ENCODE results near the gene SLC37A4. TPM values are rescaled to one million over a fixed set of nuclear protein-coding genes. Genes with fewer than 3 reads are reported as not detected.

The SLC37A4 gene
- total RNA-seq, 4 donors from 2014 or later: 18.2 to 253 (median 209) TPM

- Histone ChIP-seq H3K27me3 (no peaks in the 10 kb centered on the region), H3K27ac (peak overlapping the region in 2 of 4 donors; percentile 76 to 88), H3K4me1 (peaks cover 0 to 75% (median 9%) of the 10 kb centered on the region in 4 donors), H3K36me3 (peaks cover 0 to 50% (median 0%) of the 10 kb centered on the region in 3 donors), H3K4me3 (peak overlapping the region in 2 of 4 donors; percentile 75 to 81), H3K9me3 (no peaks in the 10 kb centered on the region)
- no peak for DNase-seq
- TF ChIP-seq POLR2A (IDR thresholded peaks at IDR 0.05) (no peak), CTCF (IDR thresholded peaks at IDR 0.05) (no peak)
Measured at GRCh38 chr11:119025099-119025473, 5.6 kb downstream of the SLC37A4 start.

- no peak for TF ChIP-seq POLR2A (IDR thresholded peaks at IDR 0.05)
- TF ChIP-seq CTCF (IDR thresholded peaks at IDR 0.05): no peak
- H3K27me3 ChIP-seq: no peaks in the 10 kb centered on the region
- peaks cover 0 to 50% (median 0%) of the 10 kb centered on the region in 3 donors for H3K36me3 ChIP-seq
- no peaks in the 10 kb centered on the region for H3K9me3 ChIP-seq
- H3K4me3 ChIP-seq: peak overlapping the region in 2 of 4 donors; percentile 75 to 81
- peaks cover 0 to 77% (median 12%) of the 10 kb centered on the region in 4 donors for H3K4me1 ChIP-seq
- H3K27ac ChIP-seq: peak overlapping the region in 2 of 4 donors; percentile 76 to 88
- DNase-seq: no peak
Measured at GRCh38 chr11:119024430-119025098, 6.1 kb downstream of the SLC37A4 start.

- Histone ChIP-seq H3K27me3 (no peaks in the 10 kb centered on the region), H3K36me3 (peaks cover 0 to 50% (median 0%) of the 10 kb centered on the region in 3 donors), H3K27ac (peak overlapping the region in 2 of 4 donors; percentile 76 to 88), H3K4me1 (peaks cover 0 to 75% (median 14%) of the 10 kb centered on the region in 4 donors), H3K4me3 (no peak overlapping the region), H3K9me3 (no peaks in the 10 kb centered on the region)
- no peak for DNase-seq
- TF ChIP-seq CTCF (IDR thresholded peaks at IDR 0.05) (no peak), POLR2A (IDR thresholded peaks at IDR 0.05) (no peak)
Measured at GRCh38 chr11:119023741-119024140, 6.9 kb downstream of the SLC37A4 start.

- Histone ChIP-seq H3K27me3 (no peaks in the 10 kb centered on the region), H3K4me1 (peaks cover 0 to 75% (median 17%) of the 10 kb centered on the region in 4 donors), H3K9me3 (no peaks in the 10 kb centered on the region), H3K36me3 (peaks cover 0 to 47% (median 0%) of the 10 kb centered on the region in 3 donors), H3K4me3 (no peak overlapping the region), H3K27ac (peak overlapping the region in 2 of 4 donors; percentile 46 to 77)
- no peak for DNase-seq
- TF ChIP-seq POLR2A (IDR thresholded peaks at IDR 0.05) (no peak), CTCF (IDR thresholded peaks at IDR 0.05) (no peak)
Measured at GRCh38 chr11:119021631-119022030, 9.0 kb downstream of the SLC37A4 start.

- DNase-seq: no peak
- Histone ChIP-seq H3K36me3 (peaks cover 0 to 50% (median 4%) of the 10 kb centered on the region in 3 donors), H3K27ac (peak overlapping the region in 2 of 4 donors; percentile 97 to 99), H3K4me1 (peaks cover 0 to 73% (median 18%) of the 10 kb centered on the region in 4 donors), H3K4me3 (peak overlapping the region in 2 of 4 donors; percentile 87 to 95), H3K9me3 (no peaks in the 10 kb centered on the region), H3K27me3 (no peaks in the 10 kb centered on the region)
- TF ChIP-seq CTCF (IDR thresholded peaks at IDR 0.05) (no peak), POLR2A (IDR thresholded peaks at IDR 0.05) (no peak)
Measured at GRCh38 chr11:119019996-119020395, 10.7 kb downstream of the SLC37A4 start.

Measured in Peyer's patch (tissue), 4 donors.